Activated CD8-positive, alpha-beta memory T cell treated with anti-CD3 and anti-CD28 coated beads for 4 hours (primary cell): ENCODE data around the gene CTNNBL1.
"Not testable (repeated sequence)": the region's sequence is repeated elsewhere in the genome, so short reads cannot be mapped to it uniquely, and the experiment has no call there.

Source experiments
- DNase-seq, 2 donors: peaks; one replicate each; pipeline ENCODE4 v3.0.0-alpha.2; 2020; ENCODE audit warnings: low read depth in 2 of 2

CTNNBL1 gene

DNA sequence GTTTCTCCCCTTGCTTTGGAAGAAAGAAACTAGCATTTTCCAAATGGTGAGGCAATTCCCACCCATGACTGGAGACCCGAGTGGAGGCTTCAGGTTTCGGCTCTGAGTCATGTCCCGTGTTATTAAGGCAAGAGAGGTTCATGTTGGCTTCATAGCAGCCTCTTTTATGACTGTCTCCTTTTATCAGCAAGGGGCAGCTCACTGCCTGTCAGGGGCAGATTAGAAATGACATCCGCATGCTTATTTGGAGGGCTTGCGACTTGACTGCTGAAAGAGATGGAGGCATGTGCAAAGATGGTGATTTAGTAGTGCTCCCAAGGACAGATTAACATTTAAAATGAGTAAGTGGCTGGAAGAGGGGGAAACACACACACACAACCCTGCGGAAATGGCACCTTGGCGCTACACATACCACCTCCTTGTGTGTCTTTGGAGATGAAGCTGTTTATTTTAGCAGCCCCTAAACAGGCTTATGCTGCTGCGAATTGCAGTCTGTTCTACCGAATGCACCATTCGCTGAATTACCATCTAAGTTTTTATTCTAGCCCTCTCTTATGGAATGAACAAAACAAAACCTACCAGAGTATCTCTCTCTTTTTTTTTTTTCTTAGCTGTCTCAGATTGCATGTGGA lies 157.0 kb downstream of the CTNNBL1 start:
- DNase-seq, result no peak

- no peak for DNase-seq
Observed at GRCh38 chr20:37852666-37853065, 158.8 kb downstream of the CTNNBL1 start.

DNA sequence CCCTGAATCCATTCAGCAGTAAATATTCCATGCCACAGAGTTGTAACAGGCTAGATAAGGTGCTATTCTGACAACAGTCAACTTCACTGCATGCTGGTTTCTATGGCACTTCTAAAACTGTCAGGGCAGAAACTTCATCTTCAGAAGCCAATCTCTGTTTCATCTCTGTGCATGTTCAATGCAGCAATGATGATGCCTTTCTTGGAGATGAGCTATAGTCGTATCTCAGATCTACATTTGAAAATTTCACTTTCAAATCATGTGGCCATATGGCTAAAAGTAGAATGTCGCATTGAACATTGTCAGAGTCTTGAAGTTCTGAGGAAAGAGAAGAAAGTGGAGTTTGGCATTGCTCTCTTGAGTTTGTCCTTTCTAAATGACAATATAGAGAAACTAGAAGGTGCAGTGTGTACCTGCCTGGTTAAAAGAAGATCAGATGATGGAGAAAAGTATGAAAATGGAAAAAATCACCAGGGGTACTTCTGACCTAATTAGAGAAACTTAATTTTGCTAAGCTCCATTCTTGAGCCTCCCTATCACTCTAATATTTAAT lies 160.1 kb downstream of the CTNNBL1 start:
- no peak for DNase-seq

GRCh38 chr20:37856034-37856433 lies 162.2 kb downstream of the CTNNBL1 start:
- DNase-seq, result not testable (repeated sequence)

DNA sequence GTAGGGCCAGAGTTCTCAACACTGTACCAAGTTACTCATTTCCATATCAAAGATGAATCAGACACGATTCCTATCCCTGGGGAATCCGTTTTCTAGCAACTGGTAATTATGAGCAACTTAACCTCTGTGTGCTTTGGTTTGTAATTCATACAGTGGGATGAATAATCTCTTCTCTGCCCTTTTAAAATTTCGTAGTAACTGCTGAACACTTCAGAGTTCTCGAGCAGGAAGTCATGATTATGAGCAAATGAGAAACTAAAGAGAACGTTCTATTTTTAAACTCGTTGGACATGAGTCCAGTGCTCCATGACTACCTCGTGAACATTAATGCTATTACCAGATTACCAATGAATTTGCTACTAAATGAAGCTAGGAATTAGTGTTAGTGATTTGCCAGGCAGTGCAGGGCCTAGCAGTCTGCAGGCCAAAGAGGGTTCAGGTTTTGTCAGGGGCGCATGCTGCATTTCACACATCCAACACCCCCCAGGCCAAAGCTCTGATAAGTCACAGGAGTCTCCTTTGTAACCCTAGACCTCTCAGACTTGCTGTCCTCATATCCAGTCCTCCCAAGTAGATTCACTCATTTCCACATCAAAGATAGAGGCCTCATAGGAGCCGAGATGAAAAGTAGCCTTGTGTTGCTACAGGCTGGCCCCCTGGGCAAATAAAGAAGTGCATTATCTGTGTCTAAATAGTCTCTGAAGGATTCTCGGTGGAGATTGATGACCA lies 163.3 kb downstream of the CTNNBL1 start:
- DNase-seq, result no peak

GRCh38 chr20:37859406-37860171 lies 165.8 kb downstream of the CTNNBL1 start:
- DNase-seq, result no peak

- no peak for DNase-seq
Observed at GRCh38 chr20:37863289-37863688, 169.5 kb downstream of the CTNNBL1 start.

DNA sequence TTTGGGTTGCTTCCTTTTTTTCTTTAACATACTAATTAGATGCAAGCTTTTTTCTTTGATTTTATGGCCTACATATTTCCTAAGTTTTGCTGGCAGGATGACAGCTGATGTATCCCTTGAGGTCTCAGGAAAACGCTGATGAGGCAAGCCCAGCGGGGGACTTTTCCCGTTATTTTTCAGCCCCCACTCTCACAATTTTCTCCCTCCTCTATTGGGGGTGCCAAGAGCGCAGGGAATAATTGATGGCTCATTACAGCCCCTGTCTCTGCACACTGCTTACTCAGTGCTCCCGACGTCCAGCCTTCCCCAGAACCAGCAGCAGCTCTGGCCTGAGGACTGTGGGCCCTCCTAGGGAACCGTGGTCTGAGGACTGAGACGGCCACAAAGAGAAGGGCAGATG lies 170.5 kb downstream of the CTNNBL1 start:
- DNase-seq, result no peak

DNA sequence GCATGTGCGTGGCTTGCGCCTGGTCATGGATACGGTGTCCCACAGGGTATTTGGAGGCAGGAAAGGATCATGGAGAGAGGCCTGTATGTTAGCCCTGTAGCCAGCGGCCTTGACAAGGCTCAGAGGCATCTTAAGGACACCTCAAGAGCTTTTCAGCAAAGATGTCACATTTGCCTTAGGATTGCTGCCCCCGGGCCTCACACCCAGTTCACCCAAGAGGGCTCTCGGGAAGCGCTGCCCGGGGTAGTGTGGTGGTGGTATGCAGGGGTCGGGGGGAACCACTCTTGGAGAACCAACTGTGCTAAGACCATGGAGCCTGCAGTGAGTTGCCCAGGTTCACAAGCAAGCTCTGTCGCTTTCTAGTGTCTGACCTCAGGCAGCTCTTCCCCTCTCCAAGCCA lies 172.2 kb downstream of the CTNNBL1 start:
- DNase-seq, result no peak

GRCh38 chr20:37867289-37868195 lies 173.7 kb downstream of the CTNNBL1 start:
- no peak for DNase-seq

- no peak for DNase-seq
Observed at GRCh38 chr20:37868851-37869333, 175.1 kb downstream of the CTNNBL1 start.

DNA sequence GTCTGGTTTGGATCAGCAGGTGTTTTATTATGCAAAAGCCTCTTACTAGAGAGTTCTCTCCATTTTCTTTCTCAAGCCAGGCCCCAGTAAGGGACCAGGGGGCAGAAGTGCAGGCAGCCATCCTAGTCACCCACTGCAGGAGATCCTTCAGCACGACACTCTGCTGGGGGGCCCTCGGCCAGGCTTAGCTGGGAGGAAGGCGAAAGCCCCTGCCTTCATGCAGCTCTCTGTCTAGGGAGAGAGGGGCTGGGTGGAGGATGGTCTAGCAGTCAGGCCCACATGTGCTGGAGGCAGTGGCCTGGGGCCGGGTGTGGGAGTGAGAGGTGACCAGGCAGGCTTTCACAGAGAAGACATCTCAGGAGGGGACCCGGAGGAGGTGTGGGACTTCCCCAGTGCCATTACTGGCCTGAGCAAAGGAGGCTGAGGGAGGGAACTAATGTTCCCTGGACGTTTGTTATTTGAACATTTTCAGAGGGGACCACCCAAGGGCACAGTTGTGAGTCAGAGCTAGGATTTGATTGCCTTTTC lies 175.6 kb downstream of the CTNNBL1 start:
- no peak for DNase-seq

- DNase-seq, result no peak
Observed at GRCh38 chr20:37870294-37870693, 176.5 kb downstream of the CTNNBL1 start.

DNA sequence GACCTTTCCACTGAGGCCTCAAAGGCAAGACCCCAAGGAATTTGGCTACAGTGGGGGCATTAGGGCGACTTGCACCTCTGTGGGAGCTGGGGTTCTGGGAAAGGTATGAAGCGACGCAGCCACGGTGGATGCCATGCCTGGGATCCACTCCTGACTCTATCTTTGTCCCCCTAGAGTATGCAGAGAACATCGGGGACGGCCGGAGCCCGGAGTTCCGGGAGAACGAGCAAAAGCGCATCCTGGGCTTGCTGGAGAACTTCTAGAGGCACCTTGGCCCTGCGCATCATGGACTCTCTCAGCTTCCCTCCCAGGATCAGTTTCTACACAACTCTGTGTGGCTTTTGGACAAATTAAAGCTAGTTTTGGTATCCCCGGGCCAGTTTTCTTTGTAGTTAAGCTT lies 177.9 kb downstream of the CTNNBL1 start:
- no peak for DNase-seq

GRCh38 chr20:37872161-37872560 lies 178.3 kb downstream of the CTNNBL1 start:
- DNase-seq, result no peak

DNA sequence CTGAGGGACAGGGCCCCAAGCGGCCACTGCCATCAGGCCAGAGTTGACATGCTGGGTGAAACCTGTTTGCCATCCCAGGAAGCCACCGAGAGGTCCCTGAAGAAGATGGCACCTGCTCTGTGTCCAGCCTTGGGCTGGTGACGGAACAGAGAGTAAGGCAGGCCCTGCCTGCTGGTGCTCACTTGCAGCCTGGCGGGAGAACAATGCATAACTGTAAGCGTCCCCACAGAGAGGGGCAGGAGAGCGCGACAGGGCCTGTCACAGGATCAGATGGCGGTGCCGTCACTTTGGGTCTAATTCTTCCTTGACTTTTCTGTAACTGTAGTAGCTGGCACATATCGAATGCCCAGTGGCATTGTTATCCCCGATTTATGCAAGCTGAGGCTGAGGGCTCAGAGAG lies 180.1 kb downstream of the CTNNBL1 start:
- no peak for DNase-seq

GRCh38 chr20:37875460-37876175 lies 181.8 kb downstream of the CTNNBL1 start:
- DNase-seq, result no peak

GRCh38 chr20:37876863-37877262 lies 183.0 kb downstream of the CTNNBL1 start:
- no peak for DNase-seq

DNA sequence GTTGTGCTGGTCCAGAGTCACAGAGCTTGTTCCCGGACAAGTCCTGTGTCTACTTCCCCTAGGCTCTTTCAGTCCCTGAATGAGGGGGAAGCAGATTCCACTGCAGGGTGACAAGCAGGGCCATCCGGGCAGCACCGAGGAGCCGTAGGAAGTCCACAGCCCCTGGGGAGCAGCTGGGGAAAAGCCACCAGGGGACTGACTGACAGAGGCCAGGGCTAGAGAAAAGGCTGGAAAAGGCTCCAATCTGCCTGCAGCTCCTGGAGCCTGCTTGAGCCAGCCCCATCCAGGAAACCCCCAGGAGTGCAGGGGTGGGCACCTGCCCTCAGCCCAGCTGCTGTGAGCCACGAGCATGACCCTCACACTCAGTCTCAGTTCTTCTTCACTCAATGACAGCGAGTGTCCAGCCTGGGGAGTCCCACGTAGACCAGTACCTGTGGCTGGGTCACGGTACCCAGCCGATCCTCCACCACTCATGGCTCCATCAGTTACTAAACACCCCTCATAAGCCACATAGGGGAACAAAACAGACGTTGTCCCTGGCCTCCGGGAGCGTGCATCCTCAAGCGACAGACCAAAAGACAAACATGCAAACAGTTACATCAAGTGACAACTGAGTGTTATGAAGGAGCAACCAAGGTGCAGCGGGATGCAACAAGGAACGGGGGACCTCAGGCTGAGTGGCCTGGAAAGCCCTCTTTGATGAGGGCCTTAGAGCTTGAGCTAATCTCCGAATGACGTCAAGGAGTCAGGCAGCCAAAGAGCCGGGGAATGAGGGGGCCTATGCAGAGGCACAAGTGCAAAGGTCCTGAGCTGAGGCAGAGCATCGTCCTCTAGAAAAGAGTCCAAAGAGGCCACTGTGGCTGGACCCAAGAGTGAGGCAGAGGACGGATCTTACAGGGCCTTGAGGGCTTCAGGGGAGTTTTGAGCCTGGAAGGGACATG lies 184.3 kb downstream of the CTNNBL1 start:
- DNase-seq, result no peak
